Fibroblast of skin of left biceps (primary cell): ENCODE measurements around the gene LRP4.
A peak's percentile ranks its signal among the peaks of the same experiment; 100 is the strongest.

Experiments used
- DNase-seq, 2 experiments: peaks; one replicate each; pipeline ENCODE4 v3.0.0-alpha.2; 2013; ENCODE audit warnings: low read depth in 2 of 2

The LRP4 gene

GRCh38 chr11:46894961-46895360 lies 23.4 kb downstream of the LRP4 start:
- no peak for DNase-seq

GRCh38 chr11:46894506-46894905 lies 23.8 kb downstream of the LRP4 start:
- DNase-seq = no peak

GRCh38 chr11:46892838-46893237 lies 25.5 kb downstream of the LRP4 start:
- no peak for DNase-seq

GRCh38 chr11:46892109-46892508 lies 26.2 kb downstream of the LRP4 start:
- DNase-seq = no peak

- no peak for DNase-seq
These were observed 27.7 kb downstream of the LRP4 start for GRCh38 chr11:46890665-46891064.

GRCh38 chr11:46889689-46890475 lies 28.5 kb downstream of the LRP4 start:
- DNase-seq = peak; percentile 26 to 31

- DNase-seq = no peak
These were observed 29.1 kb downstream of the LRP4 start for GRCh38 chr11:46889251-46889650.

- no peak for DNase-seq
These were observed 29.7 kb downstream of the LRP4 start for GRCh38 chr11:46888636-46889035.

GRCh38 chr11:46886211-46886610 lies 32.1 kb downstream of the LRP4 start:
- DNase-seq = no peak

GRCh38 chr11:46879056-46879585 lies 39.2 kb downstream of the LRP4 start:
- no peak for DNase-seq

GRCh38 chr11:46877580-46877979 lies 40.8 kb downstream of the LRP4 start:
- no peak for DNase-seq

- DNase-seq = no peak
These were observed 41.9 kb downstream of the LRP4 start for GRCh38 chr11:46876471-46876870.

GRCh38 chr11:46874586-46874985 lies 43.8 kb downstream of the LRP4 start:
- no peak for DNase-seq

- no peak for DNase-seq
These were observed 49.4 kb downstream of the LRP4 start for GRCh38 chr11:46868912-46869311.

- DNase-seq = peak; percentile 7 to 8
These were observed 53.0 kb downstream of the LRP4 start for GRCh38 chr11:46865340-46865739.

- no peak for DNase-seq
These were observed 58.1 kb downstream of the LRP4 start for GRCh38 chr11:46860218-46860617.

- DNase-seq = no peak
These were observed 59.3 kb downstream of the LRP4 start for GRCh38 chr11:46858920-46859546.

GRCh38 chr11:46857666-46858065 lies 60.7 kb downstream of the LRP4 start:
- no peak for DNase-seq

- no peak for DNase-seq
These were observed 61.6 kb downstream of the LRP4 start for GRCh38 chr11:46856605-46857343.

- DNase-seq = no peak
These were observed 62.5 kb downstream of the LRP4 start for GRCh38 chr11:46855863-46856262.

GRCh38 chr11:46855167-46855566 lies 63.2 kb downstream of the LRP4 start:
- no peak for DNase-seq

- DNase-seq = no peak
These were observed 67.4 kb downstream of the LRP4 start for GRCh38 chr11:46850829-46851380.
